ENCODE data around the gene CCR6. TPM values are rescaled to one million over a fixed set of nuclear protein-coding genes. Genes with fewer than 3 reads are reported as not detected.

Gene CCR6
- total RNA-seq, 4 donors from 2014 or later: not detected

DNA sequence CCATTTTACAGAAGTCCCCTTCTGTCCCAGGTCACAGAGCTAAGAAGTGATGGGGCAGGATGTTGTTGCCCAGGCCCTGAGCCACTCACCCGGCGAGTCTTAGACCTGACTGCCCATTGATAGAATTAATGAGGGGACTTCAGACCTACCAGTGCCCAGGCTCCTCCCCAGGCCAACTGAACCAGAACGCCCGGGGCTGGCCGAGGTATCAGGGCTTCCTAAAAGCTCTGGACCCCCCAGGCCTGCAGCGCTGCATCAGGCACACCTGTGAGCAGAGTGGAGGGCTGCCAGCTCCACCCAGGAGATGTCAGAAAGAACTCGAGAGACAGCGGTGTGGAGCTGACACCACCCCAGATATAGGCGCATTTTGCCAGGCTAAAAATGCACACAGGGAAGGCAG, 31.4 kb downstream of the CCR6 start:
- Histone ChIP-seq H3K4me1 (no peaks in the 10 kb centered on the region), H3K27me3 (no peaks in the 10 kb centered on the region), H3K4me3 (no peak overlapping the region), H3K9me3 (no peaks in the 10 kb centered on the region), H3K27ac (no peak overlapping the region), H3K36me3 (no peaks in the 10 kb centered on the region)
- TF ChIP-seq, protein P1, sequence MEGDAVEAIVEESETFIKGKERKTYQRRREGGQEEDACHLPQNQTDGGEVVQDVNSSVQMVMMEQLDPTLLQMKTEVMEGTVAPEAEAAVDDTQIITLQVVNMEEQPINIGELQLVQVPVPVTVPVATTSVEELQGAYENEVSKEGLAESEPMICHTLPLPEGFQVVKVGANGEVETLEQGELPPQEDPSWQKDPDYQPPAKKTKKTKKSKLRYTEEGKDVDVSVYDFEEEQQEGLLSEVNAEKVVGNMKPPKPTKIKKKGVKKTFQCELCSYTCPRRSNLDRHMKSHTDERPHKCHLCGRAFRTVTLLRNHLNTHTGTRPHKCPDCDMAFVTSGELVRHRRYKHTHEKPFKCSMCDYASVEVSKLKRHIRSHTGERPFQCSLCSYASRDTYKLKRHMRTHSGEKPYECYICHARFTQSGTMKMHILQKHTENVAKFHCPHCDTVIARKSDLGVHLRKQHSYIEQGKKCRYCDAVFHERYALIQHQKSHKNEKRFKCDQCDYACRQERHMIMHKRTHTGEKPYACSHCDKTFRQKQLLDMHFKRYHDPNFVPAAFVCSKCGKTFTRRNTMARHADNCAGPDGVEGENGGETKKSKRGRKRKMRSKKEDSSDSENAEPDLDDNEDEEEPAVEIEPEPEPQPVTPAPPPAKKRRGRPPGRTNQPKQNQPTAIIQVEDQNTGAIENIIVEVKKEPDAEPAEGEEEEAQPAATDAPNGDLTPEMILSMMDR (IDR thresholded peaks at IDR 0.05): no peak
- no peak for TF ChIP-seq POLR2A (IDR thresholded peaks at IDR 0.05)
- intact Hi-C loops (cut with DNase I; ENCODE audit: low total_unique reads): no loop called here
- no peak for DNase-seq

- Histone ChIP-seq H3K4me3 (no peak overlapping the region), H3K27ac (no peak overlapping the region), H3K9me3 (no peaks in the 10 kb centered on the region), H3K27me3 (no peaks in the 10 kb centered on the region), H3K4me1 (no peaks in the 10 kb centered on the region), H3K36me3 (no peaks in the 10 kb centered on the region)
- no peak for DNase-seq
- TF ChIP-seq, protein P1 (IDR thresholded peaks at IDR 0.05): no peak
- TF ChIP-seq POLR2A (IDR thresholded peaks at IDR 0.05): no peak
- intact Hi-C loops (cut with DNase I; ENCODE audit: low total_unique reads): no loop called here
These were observed 32.0 kb downstream of the CCR6 start for GRCh38 chr6:167154895-167155294.

GRCh38 chr6:167157414-167157813, 34.5 kb downstream of the CCR6 start:
- no peaks in the 10 kb centered on the region for H3K9me3 ChIP-seq
- no peaks in the 10 kb centered on the region for H3K4me1 ChIP-seq
- no peaks in the 10 kb centered on the region for H3K27me3 ChIP-seq
- H3K36me3 ChIP-seq: no peaks in the 10 kb centered on the region
- H3K4me3 ChIP-seq: no peak overlapping the region
- DNase-seq: no peak
- H3K27ac ChIP-seq: no peak overlapping the region
- intact Hi-C loops (cut with DNase I; ENCODE audit: low total_unique reads): no loop called here
- TF ChIP-seq POLR2A (IDR thresholded peaks at IDR 0.05): no peak
- TF ChIP-seq, protein P1 (IDR thresholded peaks at IDR 0.05): no peak

DNA sequence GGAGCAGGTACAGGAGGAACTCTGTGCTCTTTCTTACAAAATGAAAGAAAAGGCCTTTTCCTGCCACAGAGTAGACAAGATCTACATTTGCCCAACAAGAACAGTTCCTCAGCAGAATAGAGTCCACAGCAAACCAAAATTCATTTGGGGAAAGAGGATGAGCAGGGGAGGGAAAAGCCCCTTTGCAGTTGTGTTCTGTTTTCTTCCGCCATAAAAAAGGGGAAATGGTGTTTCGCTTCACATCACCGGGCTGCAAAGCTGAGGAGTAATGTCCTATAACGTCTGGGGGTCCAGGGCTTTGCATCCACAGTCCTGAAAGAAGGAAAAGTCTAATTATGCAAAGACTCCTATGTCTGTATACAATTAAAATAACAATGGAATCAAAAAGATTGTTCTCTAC, 35.0 kb downstream of the CCR6 start, which contains the start of gene GPR31:
Gene GPR31, minus strand, starts transcription at position 118 of the 400 bp plus-strand sequence. CDS start 149 bp downstream, outside the sequence.
- H3K4me3 ChIP-seq: no peak within 1 kb of the TSS

GRCh38 chr6:167161851-167162467, 39.1 kb downstream of the CCR6 start:
- no peak for DNase-seq
- no peaks in the 10 kb centered on the region for H3K9me3 ChIP-seq
- no peaks in the 10 kb centered on the region for H3K36me3 ChIP-seq
- no peak overlapping the region for H3K27ac ChIP-seq
- no peak for TF ChIP-seq POLR2A (IDR thresholded peaks at IDR 0.05)
- TF ChIP-seq, protein P1 (IDR thresholded peaks at IDR 0.05): no peak
- intact Hi-C loops (cut with DNase I; ENCODE audit: low total_unique reads): no loop called here
- no peaks in the 10 kb centered on the region for H3K27me3 ChIP-seq
- no peaks in the 10 kb centered on the region for H3K4me1 ChIP-seq
- H3K4me3 ChIP-seq: no peak overlapping the region

More for the DNA sequence above, 35.0 kb downstream of the CCR6 start, which contains the start of gene GPR31:
- H3K9me3 ChIP-seq: no peaks in the 10 kb centered on the region
- no peak within 1 kb of the TSS for H3K27ac ChIP-seq
- DNase-seq: no peak
- intact Hi-C loops (cut with DNase I; ENCODE audit: low total_unique reads): no loop called here
- no peak for TF ChIP-seq POLR2A (IDR thresholded peaks at IDR 0.05)
- TF ChIP-seq, protein P1 (IDR thresholded peaks at IDR 0.05): no peak
- no peaks in the 10 kb centered on the region for H3K27me3 ChIP-seq
- no peaks in the 10 kb centered on the region for H3K36me3 ChIP-seq
- H3K4me1 ChIP-seq: no peaks in the 10 kb centered on the region
